CMK (cell line): ENCODE results near the gene YES1.
"Not testable (repeated sequence)": the region's sequence is repeated elsewhere in the genome, so short reads cannot be mapped to it uniquely, and the experiment has no call there.

Experiments used
- DNase-seq: peaks from one replicate; pipeline ENCODE4 v3.0.0-alpha.2; 2010; ENCODE audit warnings: low read depth

The YES1 gene

GRCh38 chr18:820591-821165 lies 8.6 kb upstream of the YES1 start:
- DNase-seq, result no peak

DNA sequence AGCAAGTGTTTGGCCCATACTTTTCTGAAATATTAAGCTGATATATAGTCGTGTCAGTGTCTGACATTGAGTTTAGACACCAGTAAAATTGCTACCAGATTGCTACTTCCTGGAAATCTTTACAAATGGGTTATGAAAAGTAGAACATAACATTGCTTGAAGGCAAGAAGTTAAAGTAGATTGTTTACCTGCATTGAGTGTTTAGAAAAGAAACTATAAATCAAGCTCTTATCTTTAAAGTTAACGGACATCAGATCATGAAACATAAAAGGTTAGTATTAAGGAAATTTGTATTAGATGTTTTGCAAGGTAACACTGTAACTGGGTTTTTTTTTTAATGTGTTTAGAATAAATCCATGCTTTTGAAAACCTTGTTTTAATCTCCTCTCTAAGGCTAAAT lies 4.8 kb upstream of the YES1 start:
- DNase-seq, result no peak

DNA sequence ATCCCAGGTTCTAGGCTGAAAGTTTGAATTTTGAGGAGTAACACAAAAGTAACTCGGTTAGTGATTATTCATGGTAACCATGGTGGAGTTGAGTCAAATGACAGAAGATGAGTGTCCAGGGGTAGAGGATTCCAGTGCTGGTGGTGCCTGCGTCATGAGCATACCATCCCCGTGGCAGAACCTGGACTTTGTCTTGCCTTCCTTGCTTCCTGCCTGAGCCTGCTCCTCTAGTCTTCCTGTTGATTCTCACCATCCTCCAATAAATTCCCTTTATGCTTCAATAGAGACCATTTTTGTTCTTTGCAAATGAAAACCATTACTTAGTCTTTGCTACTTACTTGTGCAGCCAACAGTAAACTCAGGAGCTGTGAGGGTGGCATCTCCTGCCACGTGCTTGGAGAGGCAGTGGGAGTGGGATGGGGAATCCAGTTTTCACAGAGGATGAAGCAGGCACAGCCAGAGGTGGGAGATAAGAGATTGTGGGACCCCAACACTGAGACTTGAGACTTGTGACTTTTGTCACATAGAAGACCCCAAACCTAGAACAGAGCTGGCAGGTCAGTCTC lies 4.1 kb upstream of the YES1 start:
- DNase-seq, result no peak

DNA sequence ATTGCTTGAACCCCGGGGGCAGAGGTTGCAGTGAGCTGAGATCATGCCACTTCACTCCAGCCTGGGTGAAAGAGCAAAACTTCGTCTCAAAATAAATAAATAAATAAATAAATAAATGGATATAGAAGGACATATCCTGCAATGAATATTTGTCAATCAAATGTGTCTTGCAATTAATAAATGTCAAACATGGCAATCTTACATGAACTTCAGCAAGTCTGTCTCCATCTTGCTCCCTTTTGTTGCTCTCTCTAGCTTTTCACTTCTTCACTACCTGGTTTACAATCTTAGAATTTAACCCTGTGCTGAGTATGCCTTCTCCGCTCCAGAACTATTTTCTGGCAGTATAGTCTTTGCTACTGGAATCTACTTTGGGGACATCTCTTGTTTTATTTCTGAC lies 3.3 kb upstream of the YES1 start:
- DNase-seq, result no peak

DNA sequence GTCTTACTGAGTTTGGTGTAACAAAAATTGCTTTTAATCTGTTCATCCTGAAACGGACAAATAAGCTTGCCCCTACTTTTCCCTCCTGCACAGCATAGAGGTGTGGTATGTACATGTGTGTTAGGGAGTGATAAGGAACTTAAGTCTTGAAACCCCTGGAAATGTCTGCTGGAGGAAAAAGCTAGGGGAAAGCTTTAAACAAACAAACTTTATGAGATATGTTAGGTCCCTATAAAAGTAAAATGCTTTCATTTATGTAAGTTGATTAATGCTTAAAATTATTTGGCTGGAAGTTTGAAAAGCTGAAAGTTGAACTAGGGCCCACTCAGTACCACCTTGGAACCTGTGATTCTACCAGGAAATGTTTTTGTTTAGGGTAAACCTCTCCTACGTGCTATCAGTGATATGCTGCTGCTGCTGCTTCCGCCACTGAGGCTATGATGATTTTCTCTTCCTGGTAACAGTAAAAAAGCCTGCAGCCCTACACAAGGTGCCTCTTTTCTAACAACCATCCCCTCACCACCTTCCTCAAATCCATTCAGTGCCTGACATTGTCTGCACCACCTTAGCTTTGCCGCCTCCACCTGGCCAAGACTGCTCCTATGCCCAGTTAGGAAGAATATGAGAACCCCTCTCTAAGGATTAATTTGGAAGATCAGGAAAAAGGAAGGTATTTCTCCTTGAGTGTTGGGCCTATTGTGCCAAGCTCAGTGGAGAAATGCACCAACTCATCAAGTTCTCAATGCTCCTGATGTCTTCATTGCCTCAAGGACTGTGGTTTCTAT lies 2.5 kb upstream of the YES1 start:
- no peak for DNase-seq

GRCh38 chr18:813172-814071 lies 1.4 kb upstream of the YES1 start:
- peak; percentile 79 for DNase-seq

- peak; percentile 66 for DNase-seq
These were observed 532 bp upstream of the YES1 start for GRCh38 chr18:812376-813171.

DNA sequence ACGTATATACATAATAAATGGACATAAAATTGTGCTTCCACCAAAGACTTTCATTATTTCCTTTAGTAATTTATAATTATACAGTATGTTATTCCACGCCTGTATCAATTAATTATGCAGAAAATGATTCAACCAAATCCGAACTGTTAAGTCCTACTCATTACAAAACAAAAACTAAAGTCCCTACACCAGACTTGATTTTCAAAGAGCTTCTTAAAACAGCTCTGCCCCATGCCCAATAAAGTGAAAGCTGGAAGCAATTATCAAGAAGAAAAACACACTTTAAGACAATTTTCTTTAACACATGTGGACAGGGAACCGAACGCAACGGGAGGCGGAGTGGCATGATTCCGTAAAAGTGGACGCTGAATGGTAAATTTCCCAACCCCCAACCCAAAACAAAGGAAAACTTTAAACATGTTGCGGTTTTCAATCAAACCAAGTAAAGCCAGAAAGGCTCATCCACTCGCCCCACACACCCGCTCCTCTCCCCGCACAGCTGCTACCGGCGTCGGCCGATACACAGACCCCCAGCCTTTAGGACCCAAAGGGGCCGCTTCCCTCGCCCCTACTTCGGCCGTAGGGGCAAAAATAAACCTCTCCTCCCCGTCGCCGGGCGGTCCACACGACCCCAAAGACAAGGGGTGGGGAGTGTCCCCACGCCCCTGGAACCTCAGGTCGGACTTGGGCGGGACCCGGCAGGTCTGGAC lies 705 bp downstream of the YES1 start:
- no peak for DNase-seq

DNA sequence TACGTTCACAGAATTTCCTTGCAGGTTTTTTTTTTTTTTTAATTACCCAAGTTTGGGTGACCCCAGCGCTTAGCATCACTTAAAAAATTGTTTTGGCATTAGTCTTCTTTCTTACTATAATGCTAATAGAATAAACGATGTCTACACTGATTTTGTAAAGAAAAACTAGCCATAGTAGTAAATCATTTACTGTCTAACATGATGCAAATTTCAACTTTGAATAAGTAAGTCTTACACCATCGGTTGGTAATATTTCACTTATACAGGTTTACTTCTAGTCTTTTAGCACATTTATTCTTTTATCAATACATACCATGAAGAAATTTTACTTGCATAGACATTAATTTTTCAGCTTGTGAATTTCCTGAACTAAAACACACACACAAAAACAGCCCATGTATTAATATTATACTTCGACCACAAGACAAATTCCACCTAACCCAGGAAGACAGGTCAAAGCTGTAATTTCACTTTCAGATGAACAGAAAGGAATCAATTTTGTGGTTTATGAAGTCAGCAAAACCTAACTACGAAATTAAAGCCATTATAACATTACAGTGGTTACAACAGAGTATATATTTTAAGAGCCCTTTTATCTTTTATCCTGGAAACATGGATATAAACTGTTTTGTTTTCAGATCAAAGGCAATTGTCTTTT lies 1.9 kb downstream of the YES1 start:
- DNase-seq, result no peak

DNA sequence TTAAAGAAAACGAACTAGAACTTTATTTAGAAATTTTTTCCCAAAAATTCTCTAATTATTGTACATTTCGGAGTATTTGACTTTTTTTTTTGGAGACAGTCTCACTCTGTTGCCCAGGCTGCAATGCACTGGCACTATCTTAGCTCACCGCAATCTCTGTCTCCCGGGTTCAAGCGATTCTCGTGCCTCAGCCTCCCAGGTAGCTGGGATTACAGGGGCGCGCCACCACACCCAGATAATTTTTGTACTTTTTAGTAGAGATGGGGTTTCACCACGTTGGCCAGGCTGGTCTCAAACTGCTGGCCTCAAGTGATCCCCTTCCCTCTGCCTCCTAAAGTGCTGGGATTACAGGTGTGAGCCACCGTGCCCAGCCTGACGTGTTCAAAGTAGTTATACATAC lies 2.8 kb downstream of the YES1 start:
- not testable (repeated sequence) for DNase-seq

- no peak for DNase-seq
These were observed 3.5 kb downstream of the YES1 start for GRCh38 chr18:808502-808901.

- no peak for DNase-seq
These were observed 4.0 kb downstream of the YES1 start for GRCh38 chr18:808086-808485.

- DNase-seq, result no peak
These were observed 6.3 kb downstream of the YES1 start for GRCh38 chr18:805755-806110.

DNA sequence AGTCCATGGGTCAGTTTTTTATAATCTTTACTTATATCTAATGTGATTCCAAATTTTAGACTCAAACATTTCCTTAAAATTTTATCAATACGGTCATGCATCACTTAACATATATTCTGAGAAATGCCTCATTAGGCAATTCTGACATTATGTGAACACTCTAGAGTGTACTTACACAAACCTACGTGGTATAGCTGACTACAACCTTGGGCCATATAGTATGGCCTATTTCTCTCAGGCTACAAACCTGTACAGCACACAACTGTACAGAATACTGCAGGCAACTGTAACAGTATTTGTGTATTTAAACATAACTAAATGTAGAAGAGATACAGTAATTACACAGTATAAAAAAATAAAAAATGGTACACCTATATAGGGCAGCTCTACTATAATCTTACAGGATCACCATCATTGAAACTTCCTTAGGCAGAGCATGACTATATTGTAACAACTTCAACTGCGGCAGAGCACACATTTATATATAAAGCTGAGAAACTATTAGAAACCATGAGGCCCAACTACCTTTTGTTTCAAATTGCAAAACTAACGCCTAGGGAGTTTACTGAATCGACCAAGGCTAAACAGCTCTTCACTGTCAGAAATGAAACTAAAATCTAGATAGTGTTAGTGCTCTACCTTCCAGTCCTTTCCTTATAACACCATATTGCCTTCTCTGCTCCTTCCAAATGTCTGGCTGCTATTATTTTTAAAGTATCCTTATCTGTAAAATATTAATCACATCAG lies 6.9 kb downstream of the YES1 start:
- DNase-seq, result no peak

DNA sequence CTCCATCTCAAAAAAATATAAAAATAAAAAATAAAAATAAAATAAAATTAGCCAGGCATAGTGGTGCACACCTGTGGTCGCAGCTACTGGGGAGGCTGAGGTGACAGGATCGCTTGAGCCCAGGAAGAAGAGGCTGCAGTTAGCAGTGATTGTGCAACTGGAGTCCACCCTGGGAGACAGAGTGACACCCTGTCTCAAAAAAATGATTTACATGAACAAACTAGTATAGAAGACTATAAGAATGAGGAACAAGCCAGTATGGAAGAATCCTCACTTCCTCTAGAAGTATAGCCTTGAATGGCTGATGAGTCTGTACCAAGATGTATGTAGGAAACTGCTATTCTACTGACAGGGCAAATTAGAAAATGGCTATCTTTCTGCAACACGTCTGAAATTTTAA lies 10.9 kb downstream of the YES1 start:
- DNase-seq, result no peak

DNA sequence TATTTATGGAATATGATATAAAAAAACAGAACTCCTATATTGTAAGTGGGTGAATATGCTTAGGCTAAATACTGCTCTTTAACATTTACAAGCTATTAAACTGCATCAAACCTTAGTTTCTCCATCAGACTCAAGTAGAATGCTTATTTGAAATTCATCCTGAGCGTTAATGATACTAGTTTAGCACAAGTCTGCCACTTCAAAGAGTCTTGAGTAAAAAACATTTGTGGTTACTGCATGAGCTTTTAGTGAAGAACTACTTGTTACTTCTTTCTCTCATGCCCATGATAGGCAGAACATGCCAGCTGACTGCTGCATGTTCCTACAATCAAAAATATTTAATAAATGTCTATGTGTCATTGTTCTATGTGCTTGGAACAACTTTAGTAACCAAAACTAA lies 12.1 kb downstream of the YES1 start:
- DNase-seq, result no peak

DNA sequence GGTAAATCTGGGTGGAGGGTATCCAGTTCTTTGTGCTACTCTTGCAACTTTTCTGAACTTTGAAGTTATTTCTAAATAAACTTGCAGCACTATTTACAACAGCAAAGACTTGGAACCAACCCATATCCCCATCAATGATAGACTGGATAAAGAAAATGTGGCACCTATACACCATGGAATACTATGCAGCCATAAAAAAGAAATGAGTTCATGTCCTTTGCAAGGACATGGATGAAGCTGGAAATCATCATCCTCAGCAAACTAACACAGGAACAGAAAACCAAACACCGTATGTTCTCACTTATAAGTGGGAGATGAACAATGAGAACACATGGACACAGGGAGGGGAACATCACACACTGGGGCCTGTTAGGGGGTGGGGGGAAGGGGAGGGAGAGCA lies 16.7 kb downstream of the YES1 start:
- not testable (repeated sequence) for DNase-seq

DNA sequence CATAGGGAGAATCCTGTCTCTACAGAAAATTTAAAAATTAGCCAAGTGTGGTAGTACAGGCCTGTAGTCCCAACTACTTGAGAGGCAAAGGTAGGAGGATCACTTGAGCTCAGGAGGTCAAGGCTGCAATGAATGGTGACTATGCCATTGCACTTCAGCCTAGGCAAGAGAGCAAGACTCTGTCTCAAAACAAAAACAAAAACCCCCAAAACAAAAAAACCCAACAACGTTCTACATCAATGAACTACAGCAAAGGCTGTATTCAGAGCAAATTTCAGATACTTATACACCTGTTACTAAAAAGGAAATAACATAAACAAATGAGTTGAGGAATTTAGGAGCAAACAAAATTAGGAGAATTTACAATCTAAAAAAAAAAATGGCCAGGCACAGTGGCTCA lies 22.6 kb downstream of the YES1 start:
- no peak for DNase-seq

DNA sequence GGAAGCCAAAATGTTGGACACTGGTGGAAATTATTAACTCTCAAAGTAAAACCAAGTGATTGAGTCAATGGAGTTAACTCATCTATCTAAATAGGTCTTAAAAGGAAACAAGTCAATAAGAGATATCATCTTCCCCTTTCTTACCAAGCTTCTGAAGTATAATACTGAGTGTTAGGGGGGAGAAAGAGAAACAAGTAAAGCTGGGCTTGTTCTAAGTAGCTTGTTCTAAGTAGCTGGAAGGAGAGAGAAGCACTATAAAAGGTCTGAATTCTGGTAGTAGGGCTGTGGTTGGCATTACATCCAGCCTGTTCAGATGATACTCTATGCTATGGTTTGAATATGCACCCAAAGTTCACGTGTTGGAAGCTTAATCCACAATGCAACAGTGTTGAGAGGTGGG lies 26.8 kb downstream of the YES1 start:
- no peak for DNase-seq
